Ureter (tissue), 1 donor: ENCODE measurements around the gene CYBC1. TPM values are rescaled to one million over a fixed set of nuclear protein-coding genes. Genes with fewer than 3 reads are reported as not detected.
A peak's percentile ranks its signal among the peaks of the same experiment; 100 is the strongest.

Experiments used
- DNase-seq: peaks from one replicate; pipeline ENCODE4 v3.0.0-alpha.2; 2020; ENCODE audit warnings: low spot score
- total RNA-seq: library from RNA; stranded (reverse); gene quantifications from one replicate; pipeline ENCODE4 v1.2.4, GENCODE V29; 2023
- donor health status: DM: yes; HTN: yes; CAD: no.

Gene CYBC1
- total RNA-seq, 1 donor from 2014 or later = 98.0 TPM

DNA sequence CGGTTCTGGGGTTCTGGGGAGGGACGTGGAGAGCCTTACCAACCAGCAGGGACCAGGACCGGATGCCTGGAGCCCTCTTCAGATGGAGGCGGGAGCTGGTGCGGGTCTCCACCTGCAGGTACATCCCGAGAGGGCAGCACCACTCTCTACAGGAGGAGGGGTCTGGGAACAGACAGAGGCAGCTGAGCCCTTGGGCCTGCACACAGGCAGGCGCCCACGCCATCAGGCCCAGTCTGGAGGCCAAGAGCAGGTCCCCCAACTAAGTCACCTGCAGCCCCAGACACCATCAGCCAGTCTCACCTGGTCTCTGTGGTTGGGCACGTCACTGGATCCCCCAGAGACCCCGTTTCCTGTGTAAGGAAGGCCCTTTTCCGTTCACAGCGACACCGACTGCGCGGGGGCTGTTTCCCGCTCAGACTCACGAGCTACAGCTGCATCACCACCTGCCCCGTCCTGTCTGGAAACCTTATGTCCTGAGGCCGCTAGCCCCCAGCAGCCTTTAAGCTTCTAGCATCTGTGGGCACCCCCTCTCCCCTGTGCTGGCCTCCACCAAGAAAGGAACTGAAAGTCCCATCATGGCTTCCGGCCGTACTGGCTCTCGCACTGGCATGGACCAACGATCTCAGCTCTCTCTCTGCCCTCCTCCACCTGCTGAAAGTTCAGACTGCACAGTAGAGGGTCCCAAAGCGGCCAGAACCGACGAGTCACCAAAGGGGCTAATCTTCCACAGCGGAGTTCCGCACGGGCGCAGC is 1.2 kb downstream of the CYBC1 start:
- DNase-seq = no peak

DNA sequence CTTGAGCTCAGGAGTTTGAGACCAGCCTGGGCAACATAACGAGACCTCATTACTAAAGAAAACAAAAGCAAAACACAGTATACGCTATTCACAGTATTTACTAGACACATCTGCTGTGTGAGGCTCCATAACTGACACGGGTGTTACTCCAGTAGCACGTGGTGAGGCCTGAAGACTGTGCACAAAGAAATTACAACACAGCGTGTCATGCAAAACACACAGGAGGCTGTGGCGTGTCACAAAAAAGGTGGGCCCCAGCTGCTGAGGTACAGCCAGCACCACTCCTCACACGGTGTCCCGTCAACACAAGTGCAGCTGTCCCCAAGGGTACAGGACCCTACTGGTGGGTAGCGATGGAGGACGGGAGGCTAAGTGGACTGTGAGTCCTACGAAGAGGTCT is 2.7 kb downstream of the CYBC1 start:
- DNase-seq = no peak

GRCh38 chr17:82446649-82447048 is 3.9 kb downstream of the CYBC1 start:
- no peak for DNase-seq

DNA sequence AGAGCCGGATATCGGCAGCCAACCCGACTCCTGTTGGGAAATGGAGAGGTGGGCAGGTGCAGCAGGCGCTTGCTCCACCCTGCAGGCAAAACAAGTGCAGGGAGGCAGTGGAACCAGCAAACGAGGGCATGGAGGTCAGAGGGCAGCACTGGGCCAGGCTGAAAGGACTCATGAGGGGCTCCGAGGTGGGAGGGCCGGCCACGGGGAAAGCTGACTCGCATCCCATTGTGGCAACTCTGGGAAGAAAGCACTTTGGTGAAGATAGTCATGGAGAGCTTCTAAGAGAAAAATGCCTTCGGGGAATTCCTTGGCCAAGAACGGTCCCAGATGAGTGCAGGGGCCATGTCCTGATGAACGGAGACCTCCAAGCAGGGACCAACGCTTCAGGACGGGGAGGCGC is 4.4 kb downstream of the CYBC1 start:
- no peak for DNase-seq

DNA sequence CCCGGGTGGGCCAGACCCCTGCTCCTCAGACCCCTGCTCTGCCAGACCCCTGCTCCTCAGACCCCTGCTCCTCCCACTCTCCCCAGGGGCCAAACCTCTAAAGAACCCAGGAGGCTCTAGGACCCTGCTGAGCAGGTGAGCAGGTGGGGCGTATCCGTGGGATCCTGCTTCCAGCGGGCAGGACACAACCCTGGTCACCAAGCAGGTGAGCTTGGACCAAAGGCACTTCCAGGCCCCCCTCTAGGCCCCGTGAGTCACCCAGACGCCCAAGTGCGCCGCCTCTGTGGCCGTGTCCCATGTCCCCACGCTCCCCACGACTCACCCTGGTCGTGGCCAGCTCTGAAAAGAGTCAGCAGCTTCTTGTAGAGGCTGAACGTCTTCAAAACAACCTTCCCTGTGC is 5.0 kb downstream of the CYBC1 start:
- DNase-seq = no peak

GRCh38 chr17:82444941-82445521 is 5.5 kb downstream of the CYBC1 start:
- no peak for DNase-seq

DNA sequence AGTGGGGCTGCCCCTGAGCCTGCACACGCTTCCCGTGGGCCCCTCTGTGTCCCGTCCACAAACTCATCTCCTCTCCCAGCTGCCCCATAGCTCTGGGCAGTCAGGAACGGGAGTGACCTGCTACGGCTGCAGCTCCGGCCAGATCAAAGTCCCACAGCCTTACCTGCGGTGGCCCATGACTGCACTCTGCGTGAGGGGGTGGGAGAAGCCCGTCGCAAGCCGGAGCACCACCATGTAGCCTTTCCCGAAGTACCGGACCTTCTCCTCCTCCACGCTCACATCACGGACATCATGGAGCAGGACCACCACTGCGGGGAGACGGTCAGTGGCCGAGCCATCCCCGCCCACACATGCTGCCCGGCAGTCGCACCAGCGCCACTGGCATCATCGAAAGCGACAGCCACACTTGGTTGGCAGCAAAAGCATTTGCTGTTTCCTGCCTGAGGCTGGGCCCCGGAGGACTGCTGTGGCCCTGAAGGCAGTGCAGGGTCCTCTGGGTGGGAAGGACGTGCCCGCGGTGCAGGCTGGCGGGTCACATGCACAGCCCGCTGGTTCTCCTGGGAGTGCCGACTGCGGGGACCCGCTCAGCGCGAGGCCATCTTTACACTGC is 6.2 kb downstream of the CYBC1 start:
- DNase-seq = no peak

- no peak for DNase-seq
These were observed 6.9 kb downstream of the CYBC1 start for GRCh38 chr17:82443465-82444283.

DNA sequence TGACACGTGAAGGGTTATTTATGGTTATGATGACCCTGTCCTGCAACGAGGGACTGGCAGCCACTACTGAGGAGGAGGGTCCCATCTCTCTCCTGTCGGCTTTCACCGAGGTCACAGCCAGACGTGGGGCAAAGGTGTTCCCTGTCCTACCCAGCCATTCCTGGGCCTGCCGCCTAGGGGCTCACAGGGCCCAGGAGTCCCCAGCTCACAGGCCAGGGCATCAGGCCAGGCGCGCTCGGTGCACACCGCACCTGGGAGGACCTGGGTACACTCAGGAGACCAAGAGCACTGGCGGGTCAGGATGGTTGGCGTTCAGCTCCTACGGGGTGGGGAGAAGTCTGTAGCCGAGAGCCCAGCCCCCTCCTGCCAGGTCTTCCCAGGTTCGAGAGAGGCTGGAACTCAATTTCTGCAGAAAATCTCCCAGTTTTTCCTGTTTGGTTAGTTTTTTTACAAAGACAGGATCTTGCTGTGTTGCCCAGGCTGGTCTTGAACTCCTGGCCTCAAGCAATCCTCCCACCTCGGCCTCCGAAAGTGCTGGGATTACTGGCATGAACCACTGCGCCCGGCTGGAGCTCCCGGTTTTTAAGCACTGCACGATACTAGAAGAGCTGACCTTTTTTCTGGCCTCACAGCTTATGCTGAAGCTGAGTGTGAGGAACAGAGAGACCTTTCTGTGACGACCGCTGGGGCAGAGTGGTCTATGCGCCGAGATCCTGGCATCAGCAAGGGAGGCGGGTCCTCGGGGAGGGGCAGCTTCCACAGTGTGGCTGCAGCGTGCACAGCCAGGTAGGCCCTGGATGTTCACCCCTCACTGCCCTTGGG is 7.7 kb downstream of the CYBC1 start:
- DNase-seq = no peak

DNA sequence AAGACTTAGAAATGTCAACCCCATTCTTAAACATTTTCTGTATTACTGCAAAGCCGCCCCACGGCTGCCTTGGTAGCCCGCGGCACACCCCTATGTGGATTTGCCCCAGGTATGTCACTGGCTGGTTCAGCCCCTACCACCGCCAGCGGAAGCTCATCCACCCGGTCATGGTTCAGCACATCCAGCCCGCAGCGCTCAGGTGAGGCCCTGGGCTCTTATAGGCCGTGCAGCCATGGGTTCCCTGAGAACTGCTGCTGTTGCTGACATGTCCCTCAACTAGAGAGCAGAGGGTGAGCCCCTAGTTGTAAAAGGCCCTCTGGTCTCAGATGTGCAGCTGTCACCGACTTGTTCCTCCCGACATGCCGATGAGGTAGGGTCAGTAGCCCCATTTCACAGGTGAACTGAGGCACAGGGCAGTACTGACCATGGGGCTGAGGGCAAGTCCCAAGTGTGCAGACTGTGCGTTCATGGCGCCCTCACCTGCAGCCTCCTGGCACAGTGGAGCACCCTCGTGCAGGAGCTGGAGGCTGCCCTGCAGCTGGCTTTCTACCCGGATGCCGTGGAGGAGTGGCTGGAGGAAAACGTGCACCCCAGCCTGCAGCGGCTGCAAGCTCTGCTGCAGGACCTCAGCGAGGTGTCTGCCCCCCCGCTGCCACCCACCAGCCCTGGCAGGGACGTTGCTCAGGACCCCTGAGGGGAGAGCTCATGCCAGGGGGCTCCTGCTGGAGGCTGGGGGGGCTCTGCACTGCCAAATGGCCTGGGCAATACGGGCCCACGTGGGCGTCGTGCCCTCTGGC is 8.7 kb downstream of the CYBC1 start:
- DNase-seq = no peak

- peak; percentile 64 for DNase-seq
These were observed 9.4 kb downstream of the CYBC1 start for GRCh38 chr17:82440991-82441627.

GRCh38 chr17:82440469-82440981 is 10.0 kb downstream of the CYBC1 start:
- no peak for DNase-seq

DNA sequence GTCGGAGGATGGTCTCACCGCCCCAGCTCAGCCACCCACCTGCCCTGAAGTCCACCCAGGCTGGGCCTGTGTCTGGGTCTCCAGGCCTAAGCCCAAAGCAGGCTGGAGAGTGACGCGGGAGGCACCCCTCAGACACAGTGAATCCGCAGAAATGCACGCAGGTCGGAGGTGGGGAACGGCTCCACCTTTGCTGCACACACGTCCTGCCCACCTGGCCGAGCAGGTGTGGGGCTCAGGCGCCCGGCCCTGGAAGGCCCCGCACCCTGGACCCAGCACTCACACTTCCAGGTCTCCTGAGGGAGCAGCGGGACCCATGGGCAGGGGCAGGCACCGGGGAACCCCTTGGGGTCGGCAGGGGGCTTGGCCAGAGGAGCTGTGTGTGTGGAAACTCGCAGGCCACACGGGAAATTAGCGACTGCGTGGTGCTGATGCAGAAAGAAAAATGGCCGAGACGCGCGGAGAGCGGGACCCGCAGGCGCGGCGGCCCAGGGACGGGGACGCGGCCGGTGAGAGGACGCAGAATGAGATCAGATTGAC is 10.7 kb downstream of the CYBC1 start:
- DNase-seq = no peak

GRCh38 chr17:82439194-82439828 is 11.2 kb downstream of the CYBC1 start:
- DNase-seq = no peak

DNA sequence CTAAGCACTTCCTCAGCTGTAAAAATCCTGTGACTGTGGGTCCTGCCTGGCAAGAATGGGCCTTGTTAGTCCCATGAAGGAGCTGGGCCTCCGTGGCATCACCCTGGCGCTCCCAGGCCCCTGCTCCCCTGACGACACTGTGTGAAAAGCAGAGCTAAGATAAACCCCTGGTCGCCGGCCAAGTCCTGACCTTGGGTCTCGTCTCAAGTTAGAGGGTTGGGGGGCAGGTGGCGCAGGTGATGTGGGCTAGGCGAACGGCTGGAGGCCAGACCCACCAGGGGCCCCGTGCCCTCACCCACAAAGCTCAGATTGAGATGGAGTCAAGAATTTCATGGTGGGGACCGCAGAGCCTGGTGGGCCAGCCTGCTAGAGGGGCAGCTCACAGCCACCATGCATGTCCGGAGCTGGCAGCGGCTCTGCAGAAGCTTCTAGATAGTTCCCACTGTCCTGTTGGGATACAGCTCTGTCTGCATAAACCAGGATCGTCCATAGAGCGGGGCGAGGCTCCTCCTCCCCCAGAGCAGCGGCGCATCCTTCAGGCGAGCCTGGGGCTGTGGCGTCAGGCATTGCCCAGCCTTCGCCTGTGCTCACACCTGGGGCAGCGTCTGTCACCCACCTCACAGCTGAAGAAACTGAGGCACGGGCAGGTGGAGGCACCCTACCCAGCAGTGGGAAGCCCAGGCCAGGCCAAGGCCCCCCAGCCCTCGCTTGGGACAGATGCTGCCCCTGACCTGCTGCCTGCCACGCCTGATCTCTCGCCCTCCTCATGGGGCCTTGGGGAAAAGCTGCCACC is 12.0 kb downstream of the CYBC1 start:
- no peak for DNase-seq

DNA sequence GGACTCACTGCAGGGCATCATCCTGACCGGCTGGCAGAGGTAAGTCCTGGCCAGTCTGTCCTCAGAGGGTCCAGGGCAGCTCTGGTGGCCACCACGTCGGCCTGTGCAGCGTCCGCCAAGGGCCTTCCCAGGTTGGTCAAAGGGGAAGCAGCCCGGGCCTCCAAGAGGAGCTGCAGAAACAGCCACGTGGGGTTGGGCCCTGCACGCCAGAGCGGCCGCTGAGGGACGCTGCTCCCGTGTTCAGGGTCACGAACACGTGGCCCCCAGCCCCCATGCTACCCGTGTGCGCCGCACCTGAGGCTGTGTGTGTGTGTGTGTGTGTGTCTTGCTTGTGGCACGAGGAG is 13.3 kb downstream of the CYBC1 start:
- no peak for DNase-seq

GRCh38 chr17:82436601-82437324 is 13.8 kb downstream of the CYBC1 start:
- DNase-seq = no peak
